ENCODE data around the gene SUGCT. TPM values are rescaled to one million over a fixed set of nuclear protein-coding genes. Genes with fewer than 3 reads are reported as not detected.

The SUGCT gene
- total RNA-seq, 1 donor = 0.81 TPM

- no peak for DNase-seq (ENCODE audit: low read depth in 2 of 3, low spot score in 2 of 3)
Observed at GRCh38 chr7:40549372-40550039, 414.7 kb downstream of the SUGCT start.

GRCh38 chr7:40551685-40552576 is 417.1 kb downstream of the SUGCT start:
- peak in 2 of 3 donors; percentile 77 to 87 for DNase-seq (ENCODE audit: low read depth in 2 of 3, low spot score in 2 of 3)

GRCh38 chr7:40560672-40561071 is 425.9 kb downstream of the SUGCT start:
- no peak for DNase-seq (ENCODE audit: low read depth in 2 of 3, low spot score in 2 of 3)

- DNase-seq (ENCODE audit: low read depth in 2 of 3, low spot score in 2 of 3) = no peak
Observed at GRCh38 chr7:40566879-40567278, 432.1 kb downstream of the SUGCT start.

- DNase-seq (ENCODE audit: low read depth in 2 of 3, low spot score in 2 of 3) = no peak
Observed at GRCh38 chr7:40569326-40569725, 434.5 kb downstream of the SUGCT start.

- no peak for DNase-seq (ENCODE audit: low read depth in 2 of 3, low spot score in 2 of 3)
Observed at GRCh38 chr7:40570223-40570622, 435.4 kb downstream of the SUGCT start.

- DNase-seq (ENCODE audit: low read depth in 2 of 3, low spot score in 2 of 3) = no peak
Observed at GRCh38 chr7:40571796-40572195, 437.0 kb downstream of the SUGCT start.

- DNase-seq (ENCODE audit: low read depth in 2 of 3, low spot score in 2 of 3) = no peak
Observed at GRCh38 chr7:40572810-40573465, 438.1 kb downstream of the SUGCT start.

GRCh38 chr7:40579401-40579800 is 444.6 kb downstream of the SUGCT start:
- DNase-seq (ENCODE audit: low read depth in 2 of 3, low spot score in 2 of 3) = peak in 1 of 3 donors; percentile 12

GRCh38 chr7:40580776-40581175 is 446.0 kb downstream of the SUGCT start:
- DNase-seq (ENCODE audit: low read depth in 2 of 3, low spot score in 2 of 3) = no peak

GRCh38 chr7:40582539-40582938 is 447.7 kb downstream of the SUGCT start:
- DNase-seq (ENCODE audit: low read depth in 2 of 3, low spot score in 2 of 3) = no peak

- no peak for DNase-seq (ENCODE audit: low read depth in 2 of 3, low spot score in 2 of 3)
Observed at GRCh38 chr7:40583667-40584444, 449.1 kb downstream of the SUGCT start.

GRCh38 chr7:40584667-40585433 is 450.0 kb downstream of the SUGCT start:
- DNase-seq (ENCODE audit: low read depth in 2 of 3, low spot score in 2 of 3) = no peak

GRCh38 chr7:40586197-40586596 is 451.4 kb downstream of the SUGCT start:
- no peak for DNase-seq (ENCODE audit: low read depth in 2 of 3, low spot score in 2 of 3)

- DNase-seq (ENCODE audit: low read depth in 2 of 3, low spot score in 2 of 3) = peak in 1 of 3 donors; percentile 58
Observed at GRCh38 chr7:40587419-40587818, 452.6 kb downstream of the SUGCT start.

- DNase-seq (ENCODE audit: low read depth in 2 of 3, low spot score in 2 of 3) = no peak
Observed at GRCh38 chr7:40595129-40595528, 460.3 kb downstream of the SUGCT start.

- DNase-seq (ENCODE audit: low read depth in 2 of 3, low spot score in 2 of 3) = no peak
Observed at GRCh38 chr7:40595832-40596231, 461.0 kb downstream of the SUGCT start.

- no peak for DNase-seq (ENCODE audit: low read depth in 2 of 3, low spot score in 2 of 3)
Observed at GRCh38 chr7:40597517-40597916, 462.7 kb downstream of the SUGCT start.

- peak in 2 of 3 donors; percentile 35 to 80 for DNase-seq (ENCODE audit: low read depth in 2 of 3, low spot score in 2 of 3)
Observed at GRCh38 chr7:40598915-40599314, 464.1 kb downstream of the SUGCT start.

GRCh38 chr7:40599836-40600235 is 465.0 kb downstream of the SUGCT start:
- peak in 1 of 3 donors; percentile 26 for DNase-seq (ENCODE audit: low read depth in 2 of 3, low spot score in 2 of 3)
